Measurements from ENCODE around the gene CACNA2D1.

CACNA2D1 gene

GRCh38 chr7:81957517-81957916 is 486.1 kb downstream of the CACNA2D1 start:
- DNase-seq = no peak

- no peak for DNase-seq
Measured at GRCh38 chr7:81956520-81956919, 487.1 kb downstream of the CACNA2D1 start.

- DNase-seq = no peak
Measured at GRCh38 chr7:81949306-81949705, 494.3 kb downstream of the CACNA2D1 start.

DNA sequence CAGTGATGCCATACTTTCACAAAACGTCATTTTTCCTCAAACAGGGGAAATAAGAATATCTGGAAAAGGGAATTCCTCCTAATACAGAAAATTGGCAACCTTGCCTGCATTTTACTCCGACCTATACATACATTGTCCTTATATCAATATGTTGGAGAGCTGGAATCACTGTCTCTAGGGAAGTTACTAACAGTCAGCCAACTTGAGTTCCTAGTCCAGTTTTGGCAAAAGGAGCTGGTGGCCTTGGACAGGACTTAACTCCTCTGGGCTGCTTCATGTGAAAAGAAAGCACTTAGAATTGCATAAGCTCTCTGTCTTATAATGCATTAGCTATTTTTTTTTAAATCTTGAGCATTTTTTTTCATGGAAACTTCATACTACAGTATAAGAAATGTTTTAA is 499.5 kb downstream of the CACNA2D1 start:
- no peak for DNase-seq

DNA sequence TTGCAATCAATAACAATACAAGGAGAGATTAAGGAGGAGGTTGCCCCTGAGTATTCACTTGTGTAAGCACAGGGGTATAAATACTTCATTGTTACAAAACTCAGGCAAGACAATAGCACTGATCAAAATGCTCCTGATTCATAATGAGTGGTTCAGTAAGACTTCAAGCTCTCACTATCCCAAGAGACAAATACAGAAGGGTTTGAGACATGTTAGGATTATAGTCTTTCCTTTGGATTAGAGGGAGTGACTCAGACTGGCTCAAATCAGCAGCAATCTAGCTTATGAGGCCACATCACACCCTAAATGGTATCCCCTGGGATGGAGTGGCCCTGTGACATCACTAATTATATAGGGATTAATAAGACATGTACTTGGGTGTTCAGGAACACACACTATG is 506.5 kb downstream of the CACNA2D1 start:
- no peak for DNase-seq

GRCh38 chr7:81934596-81935301 is 508.8 kb downstream of the CACNA2D1 start:
- no peak for DNase-seq

- no peak for DNase-seq
Measured at GRCh38 chr7:81932936-81933335, 510.6 kb downstream of the CACNA2D1 start.

- no peak for DNase-seq
Measured at GRCh38 chr7:81929386-81929785, 514.2 kb downstream of the CACNA2D1 start.

DNA sequence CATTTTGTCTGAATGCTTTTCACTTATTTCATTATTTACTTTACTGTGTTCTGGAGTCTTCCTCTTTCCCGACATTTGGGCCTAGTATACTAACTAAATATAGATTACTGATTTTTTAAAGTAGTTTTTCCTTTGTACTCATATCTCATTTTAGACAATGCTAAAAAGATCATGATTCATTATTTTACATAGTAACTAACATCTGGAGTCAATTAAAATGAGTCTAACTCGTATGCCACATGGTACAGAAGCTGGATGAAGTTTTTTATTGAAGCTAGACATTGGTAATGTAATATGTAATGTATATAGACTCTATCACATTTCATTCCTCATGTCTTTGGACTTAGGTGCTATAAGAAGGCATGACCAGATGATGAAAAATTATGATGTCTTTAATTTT is 517.4 kb downstream of the CACNA2D1 start:
- no peak for DNase-seq

GRCh38 chr7:81925530-81925929 is 518.0 kb downstream of the CACNA2D1 start:
- no peak for DNase-seq

GRCh38 chr7:81924494-81924893 is 519.1 kb downstream of the CACNA2D1 start:
- DNase-seq = no peak

DNA sequence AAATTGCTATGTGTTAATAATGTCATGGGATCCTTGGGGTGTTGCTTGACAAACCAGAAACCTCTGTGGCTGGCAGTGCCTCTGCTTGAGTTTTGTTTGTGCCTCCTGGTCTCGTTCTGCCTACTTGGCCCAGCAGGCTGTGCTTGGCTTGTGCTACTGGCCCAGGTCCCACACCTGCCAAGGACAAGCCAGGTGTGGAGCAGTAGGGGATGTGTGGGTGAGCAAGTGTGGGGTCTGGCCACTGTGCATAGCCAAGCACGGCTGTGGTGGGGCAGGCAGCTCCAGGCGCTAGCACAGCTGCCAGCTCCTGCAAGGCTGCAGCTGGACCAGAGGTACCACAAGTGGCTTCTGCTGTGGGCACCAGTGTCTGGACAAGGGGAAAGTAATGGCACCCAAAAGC is 524.1 kb downstream of the CACNA2D1 start:
- no peak for DNase-seq

DNA sequence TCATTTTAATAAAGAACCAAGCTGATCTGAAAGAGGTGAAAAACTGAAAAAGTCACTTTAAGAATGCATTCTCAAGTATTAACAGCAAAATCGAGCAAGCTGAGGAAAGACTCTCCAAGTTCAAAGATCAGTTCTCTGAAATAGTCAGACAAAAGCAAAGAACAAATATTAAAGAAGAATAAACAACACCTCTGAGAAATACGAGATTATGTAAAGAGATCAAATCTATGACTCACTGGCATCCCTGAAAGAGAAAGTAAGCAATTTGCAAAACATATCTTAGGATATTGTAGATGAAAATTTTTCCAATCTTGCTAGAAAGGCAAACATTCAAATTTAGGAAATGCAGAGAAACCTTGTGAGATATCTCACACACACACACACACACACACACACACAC is 535.4 kb downstream of the CACNA2D1 start:
- no peak for DNase-seq

- no peak for DNase-seq
Measured at GRCh38 chr7:81903115-81903514, 540.5 kb downstream of the CACNA2D1 start.

- no peak for DNase-seq
Measured at GRCh38 chr7:81902536-81902935, 541.0 kb downstream of the CACNA2D1 start.
